ENCODE measurements around the gene PIM3.

PIM3 gene

GRCh38 chr22:49992921-49993648 is 32.5 kb downstream of the PIM3 start:
- DNase-seq, result peak; percentile 76 to 87

- DNase-seq, result no peak
Observed at GRCh38 chr22:49993649-49994360, 33.2 kb downstream of the PIM3 start.

- DNase-seq, result no peak
Observed at GRCh38 chr22:49994361-49995040, 33.9 kb downstream of the PIM3 start.

- DNase-seq, result no peak
Observed at GRCh38 chr22:49995041-49995360, 34.4 kb downstream of the PIM3 start.

- no peak for DNase-seq
Observed at GRCh38 chr22:49995361-49996118, 35.0 kb downstream of the PIM3 start.

- no peak for DNase-seq
Observed at GRCh38 chr22:49996119-49996517, 35.5 kb downstream of the PIM3 start.

GRCh38 chr22:49996518-49997250 is 36.1 kb downstream of the PIM3 start:
- DNase-seq, result no peak

- no peak for DNase-seq
Observed at GRCh38 chr22:49997251-49997599, 36.7 kb downstream of the PIM3 start.

- no peak for DNase-seq
Observed at GRCh38 chr22:49997932-49998717, 37.6 kb downstream of the PIM3 start.

- DNase-seq, result no peak
Observed at GRCh38 chr22:49998718-49999062, 38.1 kb downstream of the PIM3 start.

GRCh38 chr22:49999063-49999945 is 38.7 kb downstream of the PIM3 start:
- DNase-seq, result no peak

- DNase-seq, result no peak
Observed at GRCh38 chr22:49999946-50000586, 39.5 kb downstream of the PIM3 start.

- DNase-seq, result no peak
Observed at GRCh38 chr22:50000587-50001387, 40.2 kb downstream of the PIM3 start.

GRCh38 chr22:50001388-50002231 is 41.0 kb downstream of the PIM3 start:
- DNase-seq, result no peak

GRCh38 chr22:50002791-50003190 is 42.2 kb downstream of the PIM3 start:
- no peak for DNase-seq

- peak in 1 of 2 donors; percentile 8 for DNase-seq
Observed at GRCh38 chr22:50004918-50005317, 44.3 kb downstream of the PIM3 start.

- no peak for DNase-seq
Observed at GRCh38 chr22:50007057-50007511, 46.5 kb downstream of the PIM3 start.
